Measurements from ENCODE around the gene GPR85. TPM values are rescaled to one million over a fixed set of nuclear protein-coding genes. Genes with fewer than 3 reads are reported as not detected.

The GPR85 gene
- total RNA-seq, 1 experiment from 2014 or later, result 5.7 TPM

Other genes starting within 250 kb of the GPR85 start
- gene SMIM30, start 31.7 kb upstream of the GPR85 start, total RNA-seq (2014; rRNA removed; shearing (Covaris generic)), result 234 and 248 TPM in 2 replicates

All from SK-MEL-5 (cell line).